Upper lobe of left lung (tissue), 4 donors: Measurements from ENCODE around the gene LRCH1.

ENCODE experiments used
- EP300 ChIP-seq, 4 donors: sonication (generic); formaldehyde crosslinking; IDR thresholded peaks; one replicate each; pipeline ENCODE4 v1.5.1; 2017; ENCODE audit warnings: antibody characterized with exemption in 4 of 4, control low read depth in 2 of 4
- POLR2A ChIP-seq, 4 donors: fragments of 450-650 bp; IDR thresholded peaks; one replicate each; pipeline ENCODE4 v1.5.1; 2016 to 2017; ENCODE audit warnings: antibody characterized with exemption in 4 of 4, mild to moderate bottlenecking in 2 of 4
- POLR2AphosphoS5 ChIP-seq, 2 donors: sonication (generic); formaldehyde crosslinking; IDR thresholded peaks; one replicate each; pipeline ENCODE4 v1.5.1; 2017; ENCODE audit warnings: antibody characterized with exemption in 2 of 2
- TF ChIP-seq, protein P1 (sequence below), 6 experiments: fragments of 450-650 bp in 4 of 6; fragments of 200-600 bp in 2 of 6; sonication (generic) in 2 of 6; IDR thresholded peaks; one replicate each; pipeline ENCODE4 v1.5.1; 2016 to 2019; ENCODE audit warnings: antibody characterized with exemption in 6 of 6

DNA sequence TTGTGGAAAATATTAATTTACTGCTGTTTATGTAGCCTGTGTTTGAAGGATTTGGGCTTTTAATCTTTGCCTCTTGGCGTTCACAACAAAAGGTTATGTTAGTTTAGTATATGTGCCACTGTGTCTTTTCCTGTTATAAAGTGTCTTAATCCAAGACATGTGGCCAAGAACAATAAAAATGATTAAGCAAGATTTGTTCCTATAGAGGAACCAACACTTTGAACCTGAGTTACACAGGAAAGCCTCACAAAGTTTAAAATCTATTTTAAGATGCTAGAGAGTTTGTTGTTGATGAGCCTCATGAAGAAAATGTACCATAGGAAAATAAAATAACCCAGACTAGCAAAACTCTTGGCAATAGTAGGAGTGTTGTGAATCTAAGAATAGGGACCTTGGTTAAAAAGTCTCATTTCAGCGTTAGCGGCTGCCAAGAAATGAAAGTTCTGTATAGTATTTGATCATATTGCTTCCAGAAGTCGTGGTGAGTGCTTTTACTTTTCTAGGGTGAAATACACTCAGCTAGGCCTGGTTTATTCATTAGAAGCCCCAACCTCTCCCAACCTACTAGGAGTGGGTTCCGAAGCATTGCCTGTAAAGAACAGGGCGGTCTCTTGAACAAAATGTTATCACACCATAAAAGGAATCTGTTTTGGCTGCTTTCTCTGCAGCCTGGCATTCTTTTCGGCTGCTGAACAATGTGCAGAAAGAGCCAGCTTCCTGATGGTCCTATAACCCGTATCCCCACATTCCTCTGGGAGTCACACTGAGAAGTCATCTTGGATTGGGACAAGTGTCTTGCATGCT lies 102.6 kb downstream of the LRCH1 start:
- TF ChIP-seq POLR2A (IDR thresholded peaks at IDR 0.05) (no peak), EP300 (IDR thresholded peaks at IDR 0.05) (no peak), POLR2AphosphoS5 (IDR thresholded peaks at IDR 0.05) (no peak)
- TF ChIP-seq, protein P1, sequence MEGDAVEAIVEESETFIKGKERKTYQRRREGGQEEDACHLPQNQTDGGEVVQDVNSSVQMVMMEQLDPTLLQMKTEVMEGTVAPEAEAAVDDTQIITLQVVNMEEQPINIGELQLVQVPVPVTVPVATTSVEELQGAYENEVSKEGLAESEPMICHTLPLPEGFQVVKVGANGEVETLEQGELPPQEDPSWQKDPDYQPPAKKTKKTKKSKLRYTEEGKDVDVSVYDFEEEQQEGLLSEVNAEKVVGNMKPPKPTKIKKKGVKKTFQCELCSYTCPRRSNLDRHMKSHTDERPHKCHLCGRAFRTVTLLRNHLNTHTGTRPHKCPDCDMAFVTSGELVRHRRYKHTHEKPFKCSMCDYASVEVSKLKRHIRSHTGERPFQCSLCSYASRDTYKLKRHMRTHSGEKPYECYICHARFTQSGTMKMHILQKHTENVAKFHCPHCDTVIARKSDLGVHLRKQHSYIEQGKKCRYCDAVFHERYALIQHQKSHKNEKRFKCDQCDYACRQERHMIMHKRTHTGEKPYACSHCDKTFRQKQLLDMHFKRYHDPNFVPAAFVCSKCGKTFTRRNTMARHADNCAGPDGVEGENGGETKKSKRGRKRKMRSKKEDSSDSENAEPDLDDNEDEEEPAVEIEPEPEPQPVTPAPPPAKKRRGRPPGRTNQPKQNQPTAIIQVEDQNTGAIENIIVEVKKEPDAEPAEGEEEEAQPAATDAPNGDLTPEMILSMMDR (IDR thresholded peaks at IDR 0.05) = no peak
